Loucy (cell line): ENCODE data around the gene E2F8.

Source experiments
- H2AFZ ChIP-seq: fragments of 200-600 bp; sonication (generic); 2 replicates; pipeline ENCODE4 v1.6.0; 2016; ENCODE audit warnings: antibody characterized with exemption, mild to moderate bottlenecking, low read length, moderate library complexity
- H3F3A ChIP-seq: fragments of 200-600 bp; 2 replicates; pipeline ENCODE4 v1.6.0; 2016; ENCODE audit warnings: antibody characterized with exemption, low read depth, mild to moderate bottlenecking
- H3K27me3 ChIP-seq: fragments of 200-600 bp; sonication (generic); 2 replicates; pipeline ENCODE4 v1.6.1; 2014; ENCODE audit warnings: low read length, mild to moderate bottlenecking; ENCODE audit not compliant: insufficient read depth, poor library complexity, severe bottlenecking
- H3K36me3 ChIP-seq: fragments of 200-600 bp; sonication (generic); 2 replicates; pipeline ENCODE4 v1.6.1; 2016; ENCODE audit warnings: low read length; ENCODE audit not compliant: insufficient read depth
- H3K4me1 ChIP-seq: fragments of 200-600 bp; sonication (generic); 2 replicates; pipeline ENCODE4 v1.5.1; 2014; ENCODE audit warnings: low read length, mild to moderate bottlenecking; ENCODE audit not compliant: insufficient read depth, poor library complexity, severe bottlenecking
- H3K4me2 ChIP-seq: fragments of 200-600 bp; sonication (generic); 2 replicates; pipeline ENCODE4 v1.6.0; 2014; ENCODE audit warnings: antibody characterized with exemption, low read length, low read depth, mild to moderate bottlenecking; ENCODE audit not compliant: poor library complexity, severe bottlenecking
- H3K4me3 ChIP-seq: fragments of 200-600 bp; sonication (generic); 2 replicates; pipeline ENCODE4 v1.5.1; 2014; ENCODE audit warnings: low read length, mild to moderate bottlenecking, mixed read lengths; ENCODE audit not compliant: poor library complexity, severe bottlenecking
- H3K79me2 ChIP-seq: fragments of 200-600 bp; sonication (generic); 2 replicates; pipeline ENCODE4 v1.6.1; 2014; ENCODE audit warnings: low read length; ENCODE audit not compliant: insufficient read depth
- H3K9ac ChIP-seq: fragments of 200-600 bp; sonication (generic); 2 replicates; pipeline ENCODE4 v1.6.0; 2014; ENCODE audit warnings: mild to moderate bottlenecking, low read depth, low read length, moderate library complexity; ENCODE audit not compliant: poor library complexity, severe bottlenecking
- H3K9me2 ChIP-seq: fragments of 200-600 bp; sonication (generic); replicated peaks from 2 replicates; pipeline ENCODE4 v1.6.1; 2016; ENCODE audit warnings: low read depth, low read length, mixed read lengths
- H3K9me3 ChIP-seq: fragments of 200-600 bp; sonication (generic); 2 replicates; pipeline ENCODE4 v1.6.1; 2014; ENCODE audit warnings: mild to moderate bottlenecking, antibody characterized with exemption, low read length, low read depth; ENCODE audit not compliant: insufficient read depth
- H4K20me1 ChIP-seq: fragments of 200-600 bp; sonication (generic); 2 replicates; pipeline ENCODE4 v1.6.0; 2014; ENCODE audit warnings: antibody characterized with exemption, low read length, mild to moderate bottlenecking; ENCODE audit not compliant: insufficient read depth, poor library complexity, severe bottlenecking
- EZH2phosphoT487 ChIP-seq: fragments of 200-600 bp; IDR thresholded peaks from 2 replicates; pipeline ENCODE4 v1.6.1; 2018; ENCODE audit warnings: antibody characterized with exemption, mild to moderate bottlenecking, moderate library complexity, borderline replicate concordance
- TF ChIP-seq, protein P1 (sequence below): fragments of 200-600 bp; sonication (generic); conservative IDR thresholded peaks from 2 replicates; pipeline ENCODE4 v1.5.1; 2014; ENCODE audit warnings: mild to moderate bottlenecking, antibody characterized with exemption, low read length

The E2F8 gene

DNA sequence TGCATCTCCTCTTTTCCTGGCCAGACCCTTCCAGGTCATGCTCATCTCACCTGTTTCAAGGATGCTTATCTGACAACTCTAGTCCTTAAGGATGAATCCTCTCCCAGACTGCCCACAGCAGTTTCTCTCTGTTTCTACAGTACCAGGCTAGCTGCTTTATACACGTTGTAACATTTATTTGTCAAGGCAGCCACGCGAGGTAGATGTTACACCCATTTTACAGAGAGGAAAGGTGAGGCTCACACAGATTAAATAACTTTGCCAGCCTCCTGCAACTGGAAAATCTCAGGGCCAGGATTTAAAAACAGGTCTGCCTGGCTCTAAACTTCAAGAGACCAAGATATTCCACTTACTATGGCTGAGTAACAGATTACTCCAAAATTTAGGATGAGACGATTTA lies 45.7 kb upstream of the E2F8 start:
- Histone ChIP-seq H2AFZ (no peak overlapping the region), H3K9me2 (no peaks in the 10 kb centered on the region)

DNA sequence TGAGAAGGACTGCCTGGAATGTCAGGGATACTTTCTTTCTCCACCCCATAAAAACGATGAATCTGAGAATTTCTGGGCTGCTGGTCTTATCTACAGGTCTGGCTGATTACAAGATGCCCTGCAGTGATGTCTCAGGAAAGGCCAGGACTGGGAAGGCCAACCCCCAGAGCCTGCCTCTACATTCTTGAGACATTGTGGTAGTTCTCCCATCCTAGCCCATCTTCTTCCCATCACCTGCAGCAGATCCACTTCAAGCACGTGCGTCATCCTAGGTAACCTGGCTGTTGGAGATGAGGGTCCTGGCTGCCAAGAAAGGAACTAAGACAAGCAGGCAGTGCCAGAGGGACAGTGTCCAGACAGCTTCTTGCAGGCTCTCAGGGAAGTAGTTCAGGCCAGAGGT lies 44.1 kb upstream of the E2F8 start:
- peaks cover 31% of the 10 kb centered on the region for H3K4me1 ChIP-seq
- no peaks in the 10 kb centered on the region for H3K27me3 ChIP-seq
- H3K4me3 ChIP-seq: no peak overlapping the region
- no peaks in the 10 kb centered on the region for H3K9me2 ChIP-seq
- no peaks in the 10 kb centered on the region for H3K79me2 ChIP-seq
- H3K4me2 ChIP-seq: no peak overlapping the region
- 0 out of 2 replicates have a peak overlapping the region, but pooled peaks have one; percentile 10 for H2AFZ ChIP-seq
- TF ChIP-seq, protein P1, sequence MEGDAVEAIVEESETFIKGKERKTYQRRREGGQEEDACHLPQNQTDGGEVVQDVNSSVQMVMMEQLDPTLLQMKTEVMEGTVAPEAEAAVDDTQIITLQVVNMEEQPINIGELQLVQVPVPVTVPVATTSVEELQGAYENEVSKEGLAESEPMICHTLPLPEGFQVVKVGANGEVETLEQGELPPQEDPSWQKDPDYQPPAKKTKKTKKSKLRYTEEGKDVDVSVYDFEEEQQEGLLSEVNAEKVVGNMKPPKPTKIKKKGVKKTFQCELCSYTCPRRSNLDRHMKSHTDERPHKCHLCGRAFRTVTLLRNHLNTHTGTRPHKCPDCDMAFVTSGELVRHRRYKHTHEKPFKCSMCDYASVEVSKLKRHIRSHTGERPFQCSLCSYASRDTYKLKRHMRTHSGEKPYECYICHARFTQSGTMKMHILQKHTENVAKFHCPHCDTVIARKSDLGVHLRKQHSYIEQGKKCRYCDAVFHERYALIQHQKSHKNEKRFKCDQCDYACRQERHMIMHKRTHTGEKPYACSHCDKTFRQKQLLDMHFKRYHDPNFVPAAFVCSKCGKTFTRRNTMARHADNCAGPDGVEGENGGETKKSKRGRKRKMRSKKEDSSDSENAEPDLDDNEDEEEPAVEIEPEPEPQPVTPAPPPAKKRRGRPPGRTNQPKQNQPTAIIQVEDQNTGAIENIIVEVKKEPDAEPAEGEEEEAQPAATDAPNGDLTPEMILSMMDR: no peak
- H3K36me3 ChIP-seq: no peaks in the 10 kb centered on the region
- H3K9me3 ChIP-seq: no peaks in the 10 kb centered on the region
- no peaks in the 10 kb centered on the region for H4K20me1 ChIP-seq
- H3K9ac ChIP-seq: no peak overlapping the region
- H3F3A ChIP-seq: no peaks in the 10 kb centered on the region

More for the DNA sequence above, 45.7 kb upstream of the E2F8 start:
- Histone ChIP-seq H3K9ac (no peak overlapping the region), H3K4me3 (no peak overlapping the region), H3K4me2 (no peak overlapping the region), H4K20me1 (no peaks in the 10 kb centered on the region), H3F3A (no peaks in the 10 kb centered on the region), H3K4me1 (peaks cover 16% of the 10 kb centered on the region), H3K9me3 (no peaks in the 10 kb centered on the region), H3K36me3 (no peaks in the 10 kb centered on the region), H3K79me2 (no peaks in the 10 kb centered on the region), H3K27me3 (no peaks in the 10 kb centered on the region)
- TF ChIP-seq, protein P1: no peak
- no peak for TF ChIP-seq EZH2phosphoT487

DNA sequence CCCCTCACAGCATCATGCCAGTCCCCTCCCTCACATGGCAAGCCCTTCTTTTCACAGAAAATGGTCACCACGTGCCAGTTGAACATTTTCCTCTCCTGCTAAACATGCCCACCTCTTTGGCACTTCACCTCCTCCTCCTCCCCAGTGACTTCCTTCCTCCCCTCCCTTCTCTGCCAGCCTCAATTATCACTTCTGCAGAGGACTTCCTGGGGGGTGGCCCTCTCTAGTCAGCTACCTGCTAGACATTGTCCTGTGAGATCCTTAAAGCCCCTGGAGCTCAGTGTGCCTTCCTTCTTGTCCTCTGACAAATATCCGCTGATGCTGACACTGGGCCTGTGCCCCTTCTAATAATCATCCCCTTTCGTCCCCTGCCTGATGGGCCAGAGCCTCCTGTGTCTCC lies 43.2 kb upstream of the E2F8 start:
- H3F3A ChIP-seq: no peaks in the 10 kb centered on the region
- peaks cover 40% of the 10 kb centered on the region for H3K4me1 ChIP-seq
- H3K36me3 ChIP-seq: no peaks in the 10 kb centered on the region
- H3K9me2 ChIP-seq: no peaks in the 10 kb centered on the region
- no peak overlapping the region for H3K9ac ChIP-seq
- H3K4me2 ChIP-seq: peak overlapping the region; percentile 28
- H3K4me3 ChIP-seq: no peak overlapping the region
- no peaks in the 10 kb centered on the region for H3K9me3 ChIP-seq
- no peaks in the 10 kb centered on the region for H3K79me2 ChIP-seq
- TF ChIP-seq EZH2phosphoT487: no peak
- TF ChIP-seq, protein P1: no peak
- H4K20me1 ChIP-seq: no peaks in the 10 kb centered on the region
- H3K27me3 ChIP-seq: no peaks in the 10 kb centered on the region
- peak overlapping the region; percentile 4; the same call in 1 of the 2 replicates for H2AFZ ChIP-seq
